HG03432 (cell line): Measurements from ENCODE around the gene ASB16.
A peak's percentile ranks its signal among the peaks of the same experiment; 100 is the strongest.

Source experiments
- ATAC-seq: cut with Tn5 transposase; IDR thresholded peaks from one replicate; pipeline ENCODE4 v1.9.1; 2021; ENCODE audit warnings: mild to moderate bottlenecking, moderate library complexity; ENCODE audit not compliant: unreplicated experiment

ASB16 gene

GRCh38 chr17:44187131-44187899 is 16.8 kb downstream of the ASB16 start:
- ATAC-seq, result peak; percentile 46

GRCh38 chr17:44188576-44189403 is 18.3 kb downstream of the ASB16 start:
- ATAC-seq, result no peak

GRCh38 chr17:44190481-44190880 is 20.0 kb downstream of the ASB16 start:
- ATAC-seq, result no peak

- no peak for ATAC-seq
Observed at GRCh38 chr17:44191369-44191768, 20.9 kb downstream of the ASB16 start.

- no peak for ATAC-seq
Observed at GRCh38 chr17:44191941-44192496, 21.5 kb downstream of the ASB16 start.

GRCh38 chr17:44192750-44193149 is 22.2 kb downstream of the ASB16 start:
- ATAC-seq, result no peak

- no peak for ATAC-seq
Observed at GRCh38 chr17:44193326-44194084, 23.0 kb downstream of the ASB16 start.

GRCh38 chr17:44197107-44197506 is 26.6 kb downstream of the ASB16 start:
- no peak for ATAC-seq

- no peak for ATAC-seq
Observed at GRCh38 chr17:44197980-44198720, 27.6 kb downstream of the ASB16 start.

GRCh38 chr17:44198721-44199552 is 28.4 kb downstream of the ASB16 start:
- peak; percentile 33 for ATAC-seq

GRCh38 chr17:44199553-44200477 is 29.3 kb downstream of the ASB16 start, which contains the start of gene ATXN7L3:
Gene ATXN7L3 (minus strand): TSS chr17:44199884. CDS start chr17:44198070, 1,814 bp downstream.
- ATAC-seq, result peak; percentile 68

- no peak for ATAC-seq
Observed at GRCh38 chr17:44200478-44201155, 30.1 kb downstream of the ASB16 start.

- ATAC-seq, result no peak
Observed at GRCh38 chr17:44202756-44203155, 32.3 kb downstream of the ASB16 start.

GRCh38 chr17:44203731-44204440 is 33.4 kb downstream of the ASB16 start:
- no peak for ATAC-seq

GRCh38 chr17:44204441-44204882 is 34.0 kb downstream of the ASB16 start:
- ATAC-seq, result no peak

GRCh38 chr17:44205962-44206824 is 35.7 kb downstream of the ASB16 start:
- no peak for ATAC-seq
